Neural progenitor cell (in vitro differentiated cells): ENCODE results near the gene PPIH.

Source experiments
- CTCF ChIP-seq: fragments of 200-600 bp; sonication (generic); IDR thresholded peaks from 2 replicates; pipeline ENCODE4 v1.5.1; 2017; ENCODE audit warnings: antibody characterized with exemption, mild to moderate bottlenecking
- EZH2 ChIP-seq: fragments of 200-600 bp; sonication (generic); IDR thresholded peaks from 2 replicates; pipeline ENCODE4 v1.6.1; 2017; ENCODE audit warnings: antibody characterized with exemption, mild to moderate bottlenecking, moderate library complexity

GRCh38 chr1:42682739-42683531, 24.7 kb downstream of the PPIH start:
- TF ChIP-seq CTCF (no peak), EZH2 (no peak)
